ENCODE measurements around the gene CCL4. TPM values are rescaled to one million over a fixed set of nuclear protein-coding genes. Genes with fewer than 3 reads are reported as not detected.
"Not testable (repeated sequence)": the region's sequence is repeated elsewhere in the genome, so short reads cannot be mapped to it uniquely, and the experiment has no call there.

Gene CCL4
- total RNA-seq (2014; rRNA removed; shearing (Covaris generic)), result not detected in 2 replicates

- DNase-seq (ENCODE audit: low read depth), result not testable (repeated sequence)
Measured at GRCh38 chr17:36103401-36103975, at the start of gene CCL4. Gene CCL4 (plus strand): TSS chr17:36103827. CDS start chr17:36103906, 79 bp downstream.

- no peak for DNase-seq (ENCODE audit: low read depth)
Measured at GRCh38 chr17:36055171-36055570, 48.5 kb upstream of the CCL4 start.

- no peak for DNase-seq (ENCODE audit: low read depth)
Measured at GRCh38 chr17:36055921-36056520, 47.6 kb upstream of the CCL4 start.

- no peak for DNase-seq (ENCODE audit: low read depth)
Measured at GRCh38 chr17:36057911-36058310, 45.7 kb upstream of the CCL4 start.

GRCh38 chr17:36059406-36059805 lies 44.2 kb upstream of the CCL4 start:
- no peak for DNase-seq (ENCODE audit: low read depth)

- no peak for DNase-seq (ENCODE audit: low read depth)
Measured at GRCh38 chr17:36060816-36061215, 42.8 kb upstream of the CCL4 start.

GRCh38 chr17:36063786-36064541 lies 39.7 kb upstream of the CCL4 start, which contains the start of gene CCL18:
Gene CCL18 (plus strand): TSS chr17:36064272. CDS start chr17:36064343, 71 bp downstream.
- DNase-seq (ENCODE audit: low read depth), result no peak

- DNase-seq (ENCODE audit: low read depth), result no peak
Measured at GRCh38 chr17:36066365-36066985, 37.2 kb upstream of the CCL4 start.

- no peak for DNase-seq (ENCODE audit: low read depth)
Measured at GRCh38 chr17:36068524-36068923, 35.1 kb upstream of the CCL4 start.

- no peak for DNase-seq (ENCODE audit: low read depth)
Measured at GRCh38 chr17:36069136-36069535, 34.5 kb upstream of the CCL4 start.

GRCh38 chr17:36070427-36070826 lies 33.2 kb upstream of the CCL4 start:
- DNase-seq (ENCODE audit: low read depth), result no peak

- no peak for DNase-seq (ENCODE audit: low read depth)
Measured at GRCh38 chr17:36071751-36072150, 31.9 kb upstream of the CCL4 start.

GRCh38 chr17:36072431-36073121 lies 31.1 kb upstream of the CCL4 start:
- peak; percentile 54 for DNase-seq (ENCODE audit: low read depth)

GRCh38 chr17:36074365-36074764 lies 29.3 kb upstream of the CCL4 start:
- no peak for DNase-seq (ENCODE audit: low read depth)

GRCh38 chr17:36081681-36082471 lies 21.8 kb upstream of the CCL4 start:
- not testable (repeated sequence) for DNase-seq (ENCODE audit: low read depth)

- DNase-seq (ENCODE audit: low read depth), result not testable (repeated sequence)
Measured at GRCh38 chr17:36082482-36083120, 21.0 kb upstream of the CCL4 start.

GRCh38 chr17:36083691-36084090 lies 19.9 kb upstream of the CCL4 start:
- not testable (repeated sequence) for DNase-seq (ENCODE audit: low read depth)

- no peak for DNase-seq (ENCODE audit: low read depth)
Measured at GRCh38 chr17:36085765-36086164, 17.9 kb upstream of the CCL4 start.

- DNase-seq (ENCODE audit: low read depth), result no peak
Measured at GRCh38 chr17:36086791-36087190, 16.8 kb upstream of the CCL4 start.

- DNase-seq (ENCODE audit: low read depth), result not testable (repeated sequence)
Measured at GRCh38 chr17:36087471-36087870, 16.2 kb upstream of the CCL4 start.
